Activated CD8-positive, alpha-beta memory T cell treated with anti-CD3 and anti-CD28 coated beads, Interleukin-2, amount 50 U/mL, for 24 hours (primary cell): ENCODE data around the gene ESYT2.

Experiments used
- DNase-seq: peaks from one replicate; pipeline ENCODE4 v3.0.0-alpha.2; 2020; ENCODE audit errors: extremely low read depth

The ESYT2 gene

DNA sequence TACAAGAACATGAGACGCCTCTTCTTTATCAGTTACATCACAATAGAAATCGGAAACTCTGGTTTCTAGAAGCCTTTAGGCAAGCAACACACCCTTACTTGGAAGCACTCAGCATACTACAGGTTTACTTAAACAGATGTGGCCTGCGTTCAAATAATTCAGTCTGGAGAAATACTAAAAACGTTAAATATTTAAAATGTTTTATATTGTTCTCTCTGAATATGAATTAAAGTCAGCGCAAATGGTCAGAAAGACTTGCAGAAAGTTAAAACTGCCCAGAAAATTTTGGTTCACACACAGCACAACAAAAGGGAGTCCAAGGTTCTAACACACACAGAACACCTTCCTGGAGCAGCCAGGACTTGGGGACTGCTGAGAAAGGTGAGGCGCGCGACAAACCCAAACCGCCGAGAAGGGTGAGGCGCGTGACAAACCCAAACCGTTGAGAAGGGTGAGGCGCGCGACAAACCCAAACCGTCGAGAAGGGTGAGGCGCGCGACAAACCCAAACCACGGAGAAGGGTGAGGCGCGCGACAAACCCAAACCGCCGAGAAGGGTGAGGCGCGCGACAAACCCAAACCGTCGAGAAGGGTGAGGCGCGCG lies 25.8 kb downstream of the ESYT2 start:
- no peak for DNase-seq

DNA sequence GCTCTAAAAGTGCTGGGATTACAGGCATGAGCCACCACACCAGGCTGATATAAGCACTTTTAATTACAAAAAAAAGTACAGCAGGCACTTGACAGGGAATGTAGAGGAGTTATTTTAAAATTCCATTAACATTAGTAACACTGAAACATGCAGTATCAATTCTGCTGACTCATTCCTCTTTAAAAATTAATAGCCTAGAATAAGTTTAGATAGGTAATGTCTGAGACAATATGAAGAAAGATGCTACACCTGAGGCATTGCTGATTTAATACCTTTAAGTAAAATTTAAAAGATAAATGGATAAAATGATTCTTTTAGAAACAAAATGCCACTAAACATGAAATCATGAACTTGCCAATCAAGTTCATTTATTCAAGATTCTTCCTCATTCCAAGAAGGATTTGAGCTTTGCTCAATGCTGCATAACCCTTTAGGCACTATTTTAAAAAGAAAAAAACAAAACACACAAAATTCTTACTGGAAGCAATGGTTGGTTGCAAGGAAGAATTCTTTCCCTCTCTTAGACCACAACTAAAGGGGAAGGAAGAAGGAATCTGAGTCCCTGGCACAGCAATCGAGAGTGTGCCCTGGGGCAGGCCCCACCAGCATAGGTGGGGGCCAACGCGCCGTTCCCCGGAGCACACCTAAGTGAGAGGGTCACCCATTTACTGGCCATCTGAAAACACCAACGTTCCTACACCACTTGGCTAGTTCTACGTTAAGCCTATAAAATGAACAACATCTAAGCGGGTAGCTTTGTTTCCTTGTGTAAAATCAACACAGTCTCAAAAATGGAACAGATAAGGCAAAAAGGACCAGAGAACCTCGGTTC lies 26.6 kb downstream of the ESYT2 start:
- no peak for DNase-seq

DNA sequence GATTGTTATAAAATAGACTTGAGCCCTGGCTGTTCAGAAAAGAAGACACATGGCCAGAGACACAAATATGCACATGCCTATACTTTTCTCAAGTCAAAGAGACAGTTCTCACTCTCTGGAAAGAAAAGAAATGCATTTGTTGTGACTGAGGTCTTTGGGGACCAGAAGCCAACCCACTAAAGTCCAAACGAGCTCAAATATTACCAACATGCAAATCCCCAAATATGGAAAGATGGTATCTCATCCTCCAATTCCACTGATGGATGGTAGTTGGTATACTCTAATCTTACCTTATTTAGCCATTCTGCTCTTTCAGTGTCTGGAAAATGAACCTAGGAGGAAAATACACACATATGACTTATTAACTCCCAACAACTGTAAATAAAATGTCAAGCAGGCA lies 30.6 kb downstream of the ESYT2 start:
- no peak for DNase-seq

DNA sequence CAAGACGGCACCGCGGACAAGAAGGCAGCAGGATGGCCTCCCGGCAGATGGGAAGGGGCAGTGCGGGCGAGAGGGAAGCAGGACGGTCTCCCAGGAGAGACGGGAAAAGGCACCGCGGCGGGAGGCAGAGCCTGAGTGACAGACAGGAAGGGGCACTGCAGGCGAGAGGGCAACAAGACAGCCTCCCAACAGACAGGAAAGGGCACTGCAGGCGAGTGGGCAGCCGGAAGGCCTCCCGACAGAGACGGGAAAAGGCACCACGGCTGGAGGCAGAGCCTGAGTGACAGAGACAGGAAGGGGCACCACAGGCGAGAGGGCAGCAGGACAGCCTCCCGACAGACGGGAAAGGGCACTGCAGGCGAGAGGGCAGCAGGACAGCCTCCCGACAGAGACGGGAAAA lies 32.6 kb downstream of the ESYT2 start:
- no peak for DNase-seq

DNA sequence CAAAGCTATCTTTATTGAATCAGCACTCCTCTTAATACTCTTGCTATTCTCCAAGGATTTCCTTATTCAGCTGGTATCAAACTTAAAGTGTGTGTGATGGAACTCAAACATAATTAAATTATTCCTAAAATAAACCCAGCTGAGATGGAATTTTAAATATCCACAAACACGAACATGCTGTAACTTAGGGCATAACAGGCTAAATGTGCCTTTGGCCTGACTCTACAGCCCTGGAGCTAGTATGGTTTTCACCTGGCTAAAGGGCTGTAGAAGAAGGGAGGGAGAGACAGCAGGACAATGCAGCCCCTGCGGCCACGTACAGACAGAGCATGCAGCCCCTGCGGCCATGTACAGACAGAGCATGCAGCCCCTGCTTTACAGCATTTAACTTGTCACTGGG lies 34.0 kb downstream of the ESYT2 start:
- no peak for DNase-seq

DNA sequence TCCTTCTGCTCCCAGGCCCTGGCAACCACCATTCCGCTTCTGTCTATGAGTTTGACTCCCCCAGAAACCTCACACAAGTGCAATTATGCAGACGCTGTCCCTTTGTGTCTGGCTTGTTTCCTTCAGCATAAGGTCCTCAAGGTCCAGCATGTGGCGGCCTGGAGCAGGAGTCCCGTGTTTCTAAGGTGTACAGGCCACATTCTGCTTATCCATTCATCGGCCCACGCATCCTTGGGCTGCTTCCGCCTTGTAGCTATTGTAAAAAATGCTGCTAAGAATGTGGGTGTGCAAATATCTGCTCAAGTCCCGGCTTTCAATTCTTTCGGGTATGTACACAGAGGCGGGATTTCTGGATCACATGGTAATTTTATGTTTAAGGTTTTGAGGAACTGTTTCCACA lies 38.2 kb downstream of the ESYT2 start:
- no peak for DNase-seq

DNA sequence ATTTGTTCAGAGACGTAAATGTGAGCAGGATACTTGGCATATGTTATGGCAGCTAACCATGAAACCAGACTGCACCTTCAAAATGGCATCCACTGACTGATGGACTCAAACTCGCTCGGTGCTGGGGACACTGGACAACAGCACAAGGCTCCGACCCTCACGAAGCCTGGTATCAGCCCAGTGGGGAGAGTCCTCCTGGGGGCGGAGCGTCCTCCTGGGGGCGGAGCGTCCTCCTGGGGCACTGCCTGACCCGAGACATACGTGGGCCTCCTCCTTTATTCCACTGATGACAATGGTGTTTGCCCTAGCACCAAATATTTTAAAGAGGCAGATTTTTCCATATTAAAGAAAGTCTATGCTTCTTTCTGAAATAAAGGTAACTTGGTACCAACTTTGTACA lies 39.5 kb downstream of the ESYT2 start:
- DNase-seq = no peak

DNA sequence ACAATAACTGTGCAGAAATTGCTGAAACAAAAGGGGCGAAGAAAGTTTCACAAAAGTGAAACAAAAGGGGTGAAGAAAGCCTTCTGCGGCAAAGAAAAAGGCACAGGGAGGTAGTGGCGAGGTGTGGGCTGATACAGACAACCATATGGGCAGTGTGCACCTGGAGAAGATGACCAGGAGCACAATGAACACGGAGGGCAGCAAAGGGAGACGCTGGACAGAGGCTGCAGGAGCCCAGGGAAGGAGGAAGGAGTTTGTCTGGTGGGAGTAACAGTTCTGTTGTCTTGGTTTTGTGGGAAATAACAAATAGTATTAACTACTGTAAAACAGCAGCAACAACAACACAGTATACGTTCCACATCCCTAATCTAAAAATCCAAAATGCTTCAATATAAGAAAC lies 42.4 kb downstream of the ESYT2 start:
- DNase-seq = no peak

DNA sequence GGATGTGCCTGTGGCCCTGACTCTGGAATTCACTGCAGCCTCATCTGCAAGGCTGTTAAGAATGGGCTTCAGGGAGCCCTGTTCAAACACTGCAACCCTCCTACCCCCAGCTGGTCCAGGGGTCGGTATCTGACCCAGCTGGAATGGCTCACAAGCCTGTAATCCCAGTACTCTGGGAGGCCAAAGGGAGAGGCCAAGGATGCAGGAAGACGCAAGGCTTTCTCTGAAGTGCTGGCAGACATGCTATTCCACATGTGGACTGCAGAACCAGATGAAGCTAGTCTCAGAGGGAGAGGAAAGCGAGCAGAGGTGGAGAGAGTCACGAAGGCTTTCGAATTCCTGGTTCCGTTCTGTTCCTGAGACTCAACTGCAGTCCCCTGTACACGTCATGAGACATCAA lies 45.0 kb downstream of the ESYT2 start:
- DNase-seq = no peak

DNA sequence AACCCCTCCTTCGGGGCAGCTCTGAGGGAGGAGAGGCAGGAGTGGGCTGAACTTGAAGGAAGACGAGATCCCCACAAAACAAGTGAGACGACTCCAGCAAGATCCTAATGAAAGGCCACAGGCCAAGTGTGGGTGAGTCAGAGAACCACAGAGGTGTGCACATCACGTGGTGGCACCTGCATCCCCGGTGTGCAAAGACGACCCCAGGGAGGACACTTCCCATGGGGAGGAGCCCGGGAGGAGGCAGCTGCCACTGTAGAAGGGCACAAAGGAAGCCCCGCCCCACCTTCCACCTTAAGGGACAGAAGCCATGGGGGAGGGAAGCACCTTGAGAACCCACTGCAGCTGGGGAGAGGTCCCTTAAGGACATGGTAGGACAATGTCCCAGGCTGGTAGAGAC lies 45.7 kb downstream of the ESYT2 start:
- DNase-seq = no peak

DNA sequence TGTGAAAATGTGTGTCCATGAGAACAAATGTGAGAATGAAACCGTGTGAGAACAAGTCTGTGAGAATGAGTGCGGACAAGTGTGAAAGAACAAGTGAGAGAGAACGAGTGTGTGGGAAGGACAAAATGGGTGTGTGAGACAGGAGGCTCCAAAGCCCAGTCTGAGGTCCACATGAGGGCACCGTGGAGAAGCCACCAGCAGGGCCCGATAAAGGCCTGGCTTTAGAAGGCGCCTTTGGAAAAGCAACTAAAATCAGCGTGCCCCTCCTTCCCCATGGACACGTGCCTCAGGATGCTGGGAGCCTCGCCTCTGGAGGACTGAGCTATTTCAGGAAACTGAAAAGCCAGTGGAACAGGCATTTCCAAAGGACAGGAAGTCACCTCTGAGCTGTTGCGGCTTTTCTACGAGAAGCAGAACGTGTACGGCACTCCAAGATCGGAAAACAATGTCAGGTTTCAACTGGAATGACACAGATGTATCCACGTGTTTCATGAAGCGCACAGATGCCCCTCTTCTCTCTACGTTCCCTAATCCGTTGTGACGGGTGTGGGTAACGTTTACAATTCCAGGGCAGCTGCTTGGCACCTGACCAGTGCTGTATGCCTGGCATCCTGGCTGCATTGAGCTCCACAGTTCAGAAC lies 46.4 kb downstream of the ESYT2 start:
- no peak for DNase-seq

DNA sequence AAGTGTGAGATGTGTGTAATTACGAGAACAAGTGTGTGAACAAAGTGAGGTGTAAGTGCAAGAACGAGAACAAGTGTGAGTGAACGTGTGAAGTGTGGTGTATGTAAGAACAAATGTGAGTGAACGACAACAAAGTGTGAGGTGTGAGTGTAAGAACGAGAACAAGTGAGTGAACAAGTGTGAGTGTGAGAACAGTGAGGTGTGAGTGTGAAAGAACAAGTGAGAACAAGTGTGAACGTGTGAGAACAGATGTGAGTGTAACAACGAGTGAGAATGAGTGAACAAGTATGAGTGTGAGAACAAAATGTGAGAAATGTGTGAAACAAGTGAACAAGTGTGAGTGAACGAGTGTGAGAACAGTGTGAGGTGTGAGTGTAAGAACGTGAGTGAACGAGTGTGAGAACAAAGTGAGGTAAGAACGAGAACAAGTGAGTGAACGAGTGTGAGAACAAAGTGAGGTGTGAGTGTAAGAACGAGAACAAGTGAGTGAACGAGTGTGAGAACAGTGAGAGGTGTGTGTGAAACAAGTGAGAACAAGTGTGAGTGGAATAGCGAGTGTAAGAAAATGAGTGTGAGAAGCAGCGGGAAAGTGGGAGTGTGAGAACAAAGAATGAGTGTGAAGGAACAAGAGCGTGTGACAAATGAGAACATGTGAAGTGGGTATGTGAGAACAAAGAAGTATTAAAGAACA lies 47.2 kb downstream of the ESYT2 start:
- no peak for DNase-seq

DNA sequence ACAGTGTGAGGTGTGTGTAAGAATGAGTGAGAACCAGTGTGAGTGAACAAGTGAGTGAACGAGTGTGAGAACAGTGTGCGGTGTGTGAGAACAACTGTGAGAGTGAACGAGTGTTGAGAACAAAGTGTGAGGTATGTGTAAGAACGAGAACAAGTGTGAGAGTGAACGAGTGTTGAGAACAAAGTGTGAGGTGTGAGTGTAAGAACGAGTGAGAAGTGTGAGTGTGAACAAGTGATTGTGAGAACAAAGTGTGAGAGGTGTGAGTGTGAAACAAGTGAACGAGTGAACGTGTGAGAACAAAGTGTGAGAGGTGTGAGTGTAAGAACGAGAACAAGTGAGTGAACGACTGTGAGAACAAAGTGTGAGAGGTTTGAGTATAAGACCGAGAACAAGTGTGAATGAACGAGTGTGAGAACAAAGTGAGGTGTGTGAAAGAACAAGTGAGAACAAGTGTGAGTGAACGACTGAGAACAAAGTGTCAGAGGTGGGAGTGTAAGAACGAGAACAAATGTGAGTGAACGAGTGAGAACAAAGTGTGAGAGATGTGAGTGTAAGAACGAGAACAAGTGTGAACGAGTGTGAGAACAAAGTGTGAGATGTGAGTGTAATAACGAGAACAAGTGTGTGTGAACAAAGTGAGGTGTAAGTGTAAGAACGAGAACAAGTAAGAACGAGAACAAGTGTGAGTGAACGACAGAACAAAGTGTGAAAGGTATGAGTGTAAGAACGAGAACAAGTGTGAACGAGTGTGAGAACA lies 47.9 kb downstream of the ESYT2 start:
- DNase-seq = no peak

DNA sequence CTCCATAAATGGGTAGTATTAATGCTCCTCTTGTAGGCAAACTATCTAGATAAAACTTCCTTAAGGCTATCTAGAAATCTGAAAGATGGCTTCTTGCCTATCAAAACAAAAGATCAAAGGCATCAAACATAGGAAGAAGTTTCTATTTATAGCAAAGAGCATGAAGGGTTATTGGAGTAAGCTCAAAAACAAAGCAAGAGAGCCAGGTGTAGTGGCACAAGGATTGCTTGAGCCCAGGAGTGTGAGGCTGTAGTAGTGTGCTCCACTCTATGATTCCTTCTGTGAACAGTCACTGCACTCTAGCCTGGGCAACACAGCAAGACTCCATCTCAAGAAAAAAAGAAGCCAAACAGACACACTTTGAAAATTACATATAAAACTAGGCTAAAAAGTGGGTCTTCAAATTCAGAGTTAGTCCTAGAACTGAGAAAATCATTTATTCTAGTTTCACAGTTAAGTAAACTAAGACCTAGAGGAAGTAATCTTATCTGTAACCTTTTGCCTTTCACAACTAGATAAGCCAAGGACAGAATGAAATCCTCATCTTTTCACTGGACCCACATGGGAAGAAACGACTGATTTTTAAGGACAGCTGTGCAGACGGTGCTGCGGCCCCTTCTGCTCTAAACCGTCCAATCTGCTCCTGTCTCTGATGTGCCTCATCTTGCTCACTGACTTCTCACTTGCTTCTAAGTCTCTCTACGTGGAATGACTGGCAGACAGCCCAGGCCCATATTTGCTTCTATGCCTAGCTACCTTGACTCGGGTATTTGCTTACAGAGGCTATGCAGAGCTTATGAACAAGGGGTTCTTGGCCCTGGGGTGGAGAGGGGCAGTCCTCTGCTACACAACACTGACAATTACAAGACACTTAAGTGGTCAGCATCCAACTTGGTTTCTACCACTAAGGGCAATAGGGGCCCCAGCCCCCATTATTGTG lies 50.0 kb downstream of the ESYT2 start:
- DNase-seq = no peak

DNA sequence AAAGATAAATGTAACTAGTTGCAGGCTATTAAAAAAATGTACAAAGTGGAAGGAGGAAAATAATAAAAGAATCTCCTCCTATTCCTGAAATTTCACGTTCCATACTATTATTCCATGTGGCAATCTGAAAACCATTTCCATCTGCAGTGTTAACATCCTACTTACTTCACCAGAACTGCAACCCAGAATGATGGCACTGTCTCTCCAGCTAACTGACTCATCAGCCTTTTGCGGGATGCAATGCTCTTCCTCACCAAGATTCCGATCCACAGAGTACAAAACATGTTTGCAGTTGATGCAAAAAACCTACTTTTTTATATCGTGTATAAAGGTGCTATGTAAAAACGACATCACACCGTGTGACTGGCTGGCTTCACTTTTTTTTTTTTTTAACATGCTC lies 50.8 kb downstream of the ESYT2 start:
- DNase-seq = no peak

DNA sequence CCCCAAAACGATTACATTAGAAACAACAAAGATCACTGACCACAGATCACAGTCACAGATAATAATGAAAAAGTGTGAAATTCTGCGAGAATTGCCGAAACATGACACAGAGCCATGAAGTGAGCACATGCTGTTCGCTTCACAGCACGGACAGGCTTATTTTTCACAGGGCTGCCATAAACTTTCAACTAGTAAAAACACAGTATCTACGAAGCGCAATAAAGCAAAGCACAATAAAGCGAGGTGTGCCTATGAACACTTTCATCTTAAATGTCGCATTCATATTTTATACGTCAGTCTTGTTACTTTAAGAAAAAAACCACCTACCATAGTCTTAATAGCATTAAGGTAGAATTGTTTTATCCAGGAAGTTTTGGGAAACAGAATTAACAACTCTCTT lies 51.5 kb downstream of the ESYT2 start:
- DNase-seq = no peak

DNA sequence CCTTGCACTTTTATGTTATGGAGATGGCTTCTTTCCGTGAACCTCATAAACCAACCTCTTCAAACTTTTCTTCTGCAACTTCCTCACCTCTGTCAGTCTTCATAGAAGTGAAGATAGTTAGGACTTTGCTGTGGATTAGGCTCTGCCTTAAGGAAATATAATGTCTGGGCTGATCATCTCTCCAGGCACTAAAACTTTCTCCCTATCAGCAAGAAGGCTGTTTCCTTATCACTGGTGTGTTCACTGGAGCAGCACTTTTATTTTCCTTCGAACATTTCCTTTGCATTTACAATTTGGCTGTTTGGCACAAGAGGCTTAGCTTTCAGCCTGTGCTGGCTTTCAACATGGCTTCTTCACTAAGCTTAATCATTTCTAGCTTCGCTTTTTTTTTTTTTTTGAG lies 52.8 kb downstream of the ESYT2 start:
- DNase-seq = no peak

DNA sequence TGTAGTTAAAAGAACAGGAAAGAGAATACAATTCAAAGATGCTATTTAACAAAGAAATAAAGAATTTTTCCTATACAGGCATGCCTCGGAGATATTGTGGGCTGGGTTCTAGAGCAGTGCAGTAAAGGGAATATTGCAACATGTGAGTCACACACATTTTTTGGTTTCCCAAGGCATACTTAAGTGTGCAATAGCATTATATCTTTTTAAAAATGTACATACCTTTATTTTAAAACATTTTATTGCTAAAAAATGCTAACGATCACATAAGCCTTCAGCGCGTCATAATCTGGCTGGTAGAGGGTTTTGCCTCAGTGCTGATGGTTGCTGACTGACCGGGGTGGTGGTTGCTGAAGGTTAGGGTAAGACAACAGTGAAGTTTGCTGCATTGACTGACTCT lies 54.4 kb downstream of the ESYT2 start:
- no peak for DNase-seq

DNA sequence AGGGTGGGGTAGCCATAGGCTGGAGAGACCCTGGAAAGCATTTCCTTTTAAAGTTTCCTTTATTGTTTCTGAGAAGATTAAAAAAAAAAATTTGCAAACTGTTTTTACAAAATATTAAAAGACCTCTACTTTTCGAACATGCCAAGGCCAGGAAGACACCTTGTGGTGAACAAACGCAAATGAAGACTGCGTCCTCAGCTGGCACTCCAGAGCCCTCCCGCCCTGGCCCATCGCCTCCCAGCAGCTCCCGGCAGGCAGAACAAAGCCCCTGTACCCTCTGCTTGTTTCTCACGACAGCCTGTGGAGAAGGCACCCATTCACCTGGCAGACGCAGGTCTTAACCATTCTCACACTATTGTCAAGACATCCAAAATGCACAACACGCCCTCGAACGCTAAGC lies 56.4 kb downstream of the ESYT2 start:
- DNase-seq = no peak

DNA sequence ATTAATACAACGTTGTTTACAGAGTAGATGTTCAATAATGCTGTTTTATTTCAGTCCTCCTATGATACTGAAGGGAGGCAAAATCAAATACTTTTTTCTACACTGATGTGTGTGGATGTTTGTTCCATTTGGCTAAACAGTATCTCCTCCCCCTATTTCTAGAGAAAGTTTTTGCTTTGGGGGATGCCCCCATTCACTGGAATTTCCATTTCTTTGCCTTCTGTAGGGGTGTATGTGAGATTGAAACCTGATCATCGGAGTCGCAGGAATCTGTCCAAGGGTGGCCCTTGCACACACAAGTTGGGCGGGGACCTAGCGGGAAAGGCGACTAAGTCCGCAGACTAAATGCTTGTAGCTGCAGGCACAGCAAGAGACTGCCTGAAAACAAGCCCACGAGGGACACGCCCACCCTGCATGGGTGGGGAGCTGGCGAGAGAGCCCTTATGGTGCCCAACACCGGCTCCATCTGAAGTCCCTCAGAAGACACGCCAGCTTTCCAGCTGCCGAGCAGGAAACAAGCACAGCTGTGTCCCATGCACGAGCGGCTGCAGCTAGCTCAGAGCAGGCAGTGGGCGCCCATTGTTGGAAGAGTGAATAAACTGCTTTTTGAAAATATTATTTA lies 58.0 kb downstream of the ESYT2 start:
- DNase-seq = no peak
